OCI-LY7 (cell line): ENCODE measurements around the gene HAGHL.

Experiments
- CTCF ChIP-seq: fragments of 200-600 bp; sonication (generic); conservative IDR thresholded peaks from 2 replicates; pipeline ENCODE4 v1.5.1; 2014; ENCODE audit warnings: mild to moderate bottlenecking, antibody characterized with exemption, low read length, moderate library complexity, mixed read lengths
- EZH2phosphoT487 ChIP-seq: fragments of 200-600 bp; sonication (generic); IDR thresholded peaks from 2 replicates; pipeline ENCODE4 v1.6.1; 2018; ENCODE audit warnings: low read depth, borderline replicate concordance, mild to moderate bottlenecking, mixed run types, antibody characterized with exemption, low read length, moderate library complexity, mixed read lengths

DNA sequence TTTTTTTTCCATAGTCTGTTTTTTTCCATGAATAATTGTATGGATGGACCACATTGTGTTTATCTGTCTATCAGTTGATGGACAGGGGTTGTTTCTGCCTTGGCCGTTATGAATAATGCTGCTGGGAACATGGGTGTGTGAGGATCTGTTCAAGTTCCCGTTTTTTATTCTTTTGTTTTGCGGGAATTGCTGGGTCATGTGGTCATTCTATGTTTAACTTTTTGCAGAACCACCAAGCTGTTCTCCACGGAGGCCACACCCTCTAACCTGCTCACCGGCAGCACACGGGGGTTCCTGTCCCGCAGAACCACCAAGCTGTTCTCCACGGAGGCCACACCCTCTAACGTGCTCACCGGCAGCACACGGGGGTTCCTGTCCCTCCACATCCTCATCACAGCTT is 27.8 kb downstream of the HAGHL start:
- TF ChIP-seq CTCF (no peak), EZH2phosphoT487 (no peak)
